IPS-18c (cell line): ENCODE data around the gene PLP2.

Experiments
- H3K4me3 ChIP-seq: 2 replicates; pipeline ENCODE4 v1.7.0; 2013; ENCODE audit warnings: low read depth, mild to moderate bottlenecking, low read length, moderate library complexity; ENCODE audit not compliant: insufficient read depth
- H3K9me3 ChIP-seq: one replicate; pipeline ENCODE4 v1.6.1; 2013; ENCODE audit warnings: mild to moderate bottlenecking, low read length, moderate library complexity; ENCODE audit not compliant: control insufficient read depth, insufficient read depth

The PLP2 gene

GRCh38 chrX:49214996-49215526 is 43.4 kb downstream of the PLP2 start:
- H3K9me3 ChIP-seq = peaks cover 15% of the 10 kb centered on the region
- no peak overlapping the region for H3K4me3 ChIP-seq

DNA sequence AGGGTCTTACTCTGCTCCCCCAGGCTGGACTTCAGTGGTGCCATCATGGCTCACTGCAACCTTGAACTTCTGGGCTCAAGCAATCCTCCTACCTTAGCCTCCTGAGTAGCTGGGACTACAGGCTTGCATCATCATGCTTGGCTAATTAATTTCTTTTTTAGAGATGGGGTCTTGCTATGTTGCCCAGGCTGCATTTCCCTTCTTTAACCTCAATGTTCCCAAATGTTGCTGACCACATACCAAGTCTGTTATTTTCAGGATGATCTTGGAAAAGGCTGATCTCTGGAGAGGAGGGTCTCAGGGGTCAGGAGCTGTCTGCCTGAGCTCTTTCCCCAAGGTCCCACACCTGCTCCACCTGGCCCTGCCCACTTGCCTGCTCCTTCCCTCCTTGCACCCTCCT is 48.4 kb downstream of the PLP2 start:
- H3K9me3 ChIP-seq = peaks cover 9% of the 10 kb centered on the region

GRCh38 chrX:49221868-49222267 is 50.2 kb downstream of the PLP2 start:
- H3K4me3 ChIP-seq = no peak overlapping the region
- H3K9me3 ChIP-seq = peaks cover 9% of the 10 kb centered on the region

More for the DNA sequence above, 48.4 kb downstream of the PLP2 start:
- no peak overlapping the region for H3K4me3 ChIP-seq
